ENCODE data around the gene PHETA1. TPM values are rescaled to one million over a fixed set of nuclear protein-coding genes. Genes with fewer than 3 reads are reported as not detected.

The PHETA1 gene
- total and polyA plus RNA-seq, 9 donors = 1.8 to 26.5 (median 19.1) TPM

DNA sequence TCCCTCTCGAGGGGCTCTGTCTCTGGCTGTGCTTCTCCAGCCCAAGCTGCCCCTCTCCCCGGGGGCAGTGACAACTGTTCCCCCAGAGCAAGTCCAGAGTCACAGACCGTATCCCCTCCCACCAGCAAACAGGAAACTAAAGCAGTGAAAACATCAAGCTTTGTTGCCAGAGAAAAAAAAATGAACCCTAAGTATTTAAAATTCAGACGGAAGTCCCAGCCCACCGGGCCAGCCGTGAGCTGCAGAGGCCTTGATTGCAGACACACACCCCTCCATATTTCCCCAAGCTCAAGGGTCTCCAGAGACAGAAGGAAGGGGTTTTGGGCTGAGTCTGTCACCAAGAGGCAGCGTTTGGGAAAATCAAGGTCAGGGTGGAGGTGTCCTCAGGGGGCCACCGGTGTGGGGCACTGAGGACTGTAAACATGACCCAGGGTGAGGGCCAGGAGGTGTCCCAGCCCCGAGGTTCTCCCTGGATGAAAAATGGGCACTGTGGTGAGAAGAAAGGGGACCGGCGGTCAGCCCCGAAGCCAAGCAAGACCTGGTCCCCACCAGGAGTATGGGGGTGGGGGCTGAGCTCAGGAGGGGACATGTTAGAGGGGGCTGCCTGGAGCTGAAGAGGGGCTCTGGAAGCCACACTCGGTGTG lies 7.7 kb downstream of the PHETA1 start:
- intact Hi-C loops (cut with DNase I) = no loop called here
- DNase-seq = peak in 1 of 5 donors; percentile 17
- Histone ChIP-seq H3K4me1 (ENCODE audit: insufficient read depth) (peaks cover 15% of the 10 kb centered on the region), H3K4me3 (no peak overlapping the region), H3K9me3 (no peaks in the 10 kb centered on the region), H3K36me3 (no peaks in the 10 kb centered on the region), H3K27ac (peak overlapping the region in 1 of 2 donors; percentile 24), H3K27me3 (no peaks in the 10 kb centered on the region)
- WGBS, 3 donors = 24 to 33% (median 29%) methylated on average over 13 of the region's 13 CpGs
- TF ChIP-seq POLR2A (IDR thresholded peaks at IDR 0.05) = no peak
- TF ChIP-seq, protein P1, sequence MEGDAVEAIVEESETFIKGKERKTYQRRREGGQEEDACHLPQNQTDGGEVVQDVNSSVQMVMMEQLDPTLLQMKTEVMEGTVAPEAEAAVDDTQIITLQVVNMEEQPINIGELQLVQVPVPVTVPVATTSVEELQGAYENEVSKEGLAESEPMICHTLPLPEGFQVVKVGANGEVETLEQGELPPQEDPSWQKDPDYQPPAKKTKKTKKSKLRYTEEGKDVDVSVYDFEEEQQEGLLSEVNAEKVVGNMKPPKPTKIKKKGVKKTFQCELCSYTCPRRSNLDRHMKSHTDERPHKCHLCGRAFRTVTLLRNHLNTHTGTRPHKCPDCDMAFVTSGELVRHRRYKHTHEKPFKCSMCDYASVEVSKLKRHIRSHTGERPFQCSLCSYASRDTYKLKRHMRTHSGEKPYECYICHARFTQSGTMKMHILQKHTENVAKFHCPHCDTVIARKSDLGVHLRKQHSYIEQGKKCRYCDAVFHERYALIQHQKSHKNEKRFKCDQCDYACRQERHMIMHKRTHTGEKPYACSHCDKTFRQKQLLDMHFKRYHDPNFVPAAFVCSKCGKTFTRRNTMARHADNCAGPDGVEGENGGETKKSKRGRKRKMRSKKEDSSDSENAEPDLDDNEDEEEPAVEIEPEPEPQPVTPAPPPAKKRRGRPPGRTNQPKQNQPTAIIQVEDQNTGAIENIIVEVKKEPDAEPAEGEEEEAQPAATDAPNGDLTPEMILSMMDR (IDR thresholded peaks at IDR 0.05) = no peak
- TF ChIP-seq EP300 (IDR thresholded peaks at IDR 0.05) = no peak

DNA sequence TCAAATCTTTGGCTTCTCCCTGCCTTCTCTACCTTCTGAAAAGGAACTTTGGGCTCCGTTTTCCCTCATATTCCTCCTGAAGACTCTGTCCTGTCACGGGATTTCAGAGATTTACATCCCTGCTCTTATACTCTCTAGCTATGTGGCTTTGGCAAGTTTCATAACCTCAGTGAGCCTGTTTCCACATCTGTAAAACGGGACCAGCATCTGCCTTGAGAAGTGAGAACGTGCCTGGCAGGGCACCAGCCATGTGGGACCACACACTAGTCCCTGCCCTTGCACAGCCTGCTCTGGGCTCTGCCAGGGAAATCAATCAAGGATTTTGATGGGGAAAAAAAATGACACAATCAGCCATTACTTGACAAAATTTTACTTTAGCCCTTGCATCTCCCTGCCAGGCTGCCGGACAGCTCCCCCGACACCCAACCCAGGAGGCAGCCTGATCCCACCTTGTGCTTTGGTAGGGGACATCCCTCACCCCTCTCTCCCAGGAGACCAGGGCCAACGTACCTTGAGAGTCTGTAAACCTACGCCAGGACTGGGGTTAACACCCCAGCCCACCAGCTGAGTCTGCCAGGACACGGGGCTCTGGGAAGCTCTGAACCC lies 8.5 kb downstream of the PHETA1 start:
- WGBS, 3 donors = 45 to 57% (median 50%) methylated on average over 9 of the region's 9 CpGs
- H3K4me3 ChIP-seq = no peak overlapping the region
- TF ChIP-seq POLR2A (IDR thresholded peaks at IDR 0.05) = no peak
- TF ChIP-seq, protein P1 (IDR thresholded peaks at IDR 0.05) = no peak
- TF ChIP-seq EP300 (IDR thresholded peaks at IDR 0.05) = no peak
- DNase-seq = peak in 1 of 5 donors; percentile 20
- intact Hi-C loops (cut with DNase I) = no loop called here
- peaks cover 15% of the 10 kb centered on the region for H3K4me1 ChIP-seq (ENCODE audit: insufficient read depth)
- H3K36me3 ChIP-seq = no peaks in the 10 kb centered on the region
- H3K27me3 ChIP-seq = no peaks in the 10 kb centered on the region
- peak overlapping the region in 1 of 2 donors; percentile 24 for H3K27ac ChIP-seq
- H3K9me3 ChIP-seq = no peaks in the 10 kb centered on the region

DNA sequence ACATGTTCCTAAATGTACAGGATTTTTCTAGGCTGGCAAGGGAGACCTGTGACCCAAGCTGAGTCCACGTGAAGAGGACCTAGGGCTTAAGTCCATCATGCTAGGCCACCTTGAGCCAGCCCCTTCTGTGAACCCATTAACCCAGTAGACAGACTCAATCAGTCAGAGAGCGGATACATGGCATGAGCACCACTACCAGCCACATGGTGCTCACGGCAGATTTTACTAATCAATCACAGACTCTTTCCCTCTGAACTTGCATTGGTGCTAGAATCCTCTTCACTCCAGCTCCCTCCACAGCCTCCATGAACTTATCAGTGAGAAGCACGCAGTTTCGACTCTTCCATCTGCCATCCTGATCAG lies 9.0 kb downstream of the PHETA1 start:
- Histone ChIP-seq H3K27ac (no peak overlapping the region), H3K4me1 (ENCODE audit: insufficient read depth) (peaks cover 15% of the 10 kb centered on the region), H3K9me3 (no peaks in the 10 kb centered on the region), H3K27me3 (no peaks in the 10 kb centered on the region), H3K4me3 (no peak overlapping the region), H3K36me3 (no peaks in the 10 kb centered on the region)
- 36 to 51% (median 45%) methylated on average over 5 of the region's 5 CpGs for WGBS, 3 donors
- no peak for DNase-seq
- intact Hi-C loops (cut with DNase I) = no loop called here
- TF ChIP-seq, protein P1 (IDR thresholded peaks at IDR 0.05) = no peak
- no peak for TF ChIP-seq EP300 (IDR thresholded peaks at IDR 0.05)
- no peak for TF ChIP-seq POLR2A (IDR thresholded peaks at IDR 0.05)

DNA sequence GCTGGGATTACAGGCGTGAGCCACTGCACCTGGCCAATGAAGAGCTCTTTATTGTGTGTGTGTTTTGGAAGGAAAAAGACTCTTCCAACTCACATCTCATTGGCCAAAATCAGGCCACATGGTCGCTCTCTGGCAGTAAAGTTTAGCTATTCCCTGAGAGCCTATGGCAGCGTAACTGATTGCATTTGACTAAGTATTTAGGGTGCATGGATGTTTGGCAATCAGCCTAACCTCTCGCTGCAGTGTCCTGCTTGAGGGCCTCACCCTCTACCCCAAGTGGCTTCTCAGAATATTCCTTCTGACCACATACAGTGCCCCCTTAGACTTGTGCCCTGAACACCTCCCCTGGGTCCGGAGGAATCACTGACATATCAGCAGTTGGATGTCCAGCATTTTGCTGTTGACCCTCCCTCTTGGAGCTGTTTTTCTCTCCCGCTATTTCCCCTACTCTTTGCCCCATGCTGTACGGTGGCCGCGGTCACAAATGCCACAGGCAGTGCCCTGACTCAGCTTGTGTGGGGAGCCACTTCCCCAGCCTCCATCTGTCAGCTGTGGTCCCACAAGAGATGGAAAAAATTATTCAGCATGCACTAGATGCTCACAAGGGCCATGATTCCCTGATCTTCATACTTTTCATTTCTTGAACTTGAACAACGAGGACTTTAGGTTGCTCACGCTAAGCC lies 9.5 kb downstream of the PHETA1 start:
- WGBS, 3 donors = 53 to 62% (median 61%) methylated on average over 11 of the region's 11 CpGs
- Histone ChIP-seq H3K27me3 (no peaks in the 10 kb centered on the region), H3K9me3 (no peaks in the 10 kb centered on the region), H3K27ac (no peak overlapping the region), H3K4me1 (ENCODE audit: insufficient read depth) (peaks cover 15% of the 10 kb centered on the region), H3K4me3 (no peak overlapping the region), H3K36me3 (no peaks in the 10 kb centered on the region)
- no peak for DNase-seq
- intact Hi-C loops (cut with DNase I) = no loop called here
- TF ChIP-seq POLR2A (IDR thresholded peaks at IDR 0.05) = no peak
- no peak for TF ChIP-seq EP300 (IDR thresholded peaks at IDR 0.05)
